B cell (primary cell): ENCODE results near the gene CTIF. TPM values are rescaled to one million over a fixed set of nuclear protein-coding genes. Genes with fewer than 3 reads are reported as not detected.

ENCODE experiments used
- ATAC-seq: fragments of 200-7000 bp; cut with Tn5 transposase; one replicate; pipeline ENCODE4 v1.10.0; 2021; ENCODE audit warnings: low read depth, mild to moderate bottlenecking, moderate number of reproducible peaks, moderate library complexity
- CTCF ChIA-PET: fragments of 350-600 bp; sonication (Branson Sonifier 250); formaldehyde crosslinking; loops from one replicate; lab custom pipeline; 2021; ENCODE audit warnings: antibody characterized with exemption, inconsistent platforms; lab: Charles Lee
- POLR2A ChIA-PET: fragments of 350-600 bp; sonication (Branson Sonifier 250); formaldehyde crosslinking; loops from one replicate; lab custom pipeline; 2021; ENCODE audit warnings: antibody characterized with exemption; lab: Charles Lee
- DNase-seq: peaks from one replicate; pipeline ENCODE4 v3.0.0; 2013
- H2AFZ ChIP-seq: 2 replicates; pipeline ENCODE4 v1.6.1; 2012; ENCODE audit warnings: mild to moderate bottlenecking, low read depth, low read length; ENCODE audit not compliant: insufficient read depth, poor library complexity, severe bottlenecking
- H3K27ac ChIP-seq, 2 donors: 1 replicate in 1 of 2; 2 replicates in 1 of 2; pipeline ENCODE4 v1.5.1; 2012 to 2013; ENCODE audit warnings: low read length in 2 of 2, mild to moderate bottlenecking in 2 of 2, moderate library complexity in 1 of 2
- H3K27me3 ChIP-seq, 4 experiments: fragments of 200-600 bp in 1 of 4; sonication (generic) in 1 of 4; replicated peaks in 1 of 4; 1 replicate in 2 of 4; 2 replicates in 2 of 4; pipeline versions ENCODE4 v1.6.1 to v1.7.0; 2013 to 2016; ENCODE audit warnings: low read length in 3 of 4, mild to moderate bottlenecking in 2 of 4, mixed read lengths in 1 of 4, moderate library complexity in 1 of 4; ENCODE audit not compliant: insufficient read depth in 4 of 4, control insufficient read depth in 3 of 4; ENCODE audit errors: control extremely low read depth in 1 of 4
- H3K36me3 ChIP-seq, 2 experiments: replicated peaks in 1 of 2; 1 replicate in 1 of 2; 2 replicates in 1 of 2; pipeline versions ENCODE4 v1.6.1 to v1.7.1; 2013; ENCODE audit warnings: low read length in 1 of 2; ENCODE audit not compliant: insufficient read depth in 2 of 2, control insufficient read depth in 1 of 2; ENCODE audit errors: control extremely low read depth in 1 of 2, extremely low read depth in 1 of 2
- H3K4me1 ChIP-seq, 2 donors: fragments of 200-600 bp in 1 of 2; sonication (generic) in 1 of 2; 1 replicate in 1 of 2; 2 replicates in 1 of 2; pipeline versions ENCODE4 v1.5.1 to v1.6.1; 2013 to 2017; ENCODE audit warnings: low read length in 2 of 2; ENCODE audit not compliant: control insufficient read depth in 2 of 2, insufficient read depth in 2 of 2
- H3K4me2 ChIP-seq: replicated peaks from 2 replicates; pipeline ENCODE3; 2012; ENCODE audit warnings: mild to moderate bottlenecking, low read depth, low read length; ENCODE audit not compliant: poor library complexity, severe bottlenecking
- H3K4me3 ChIP-seq, 5 experiments: fragments of 200-600 bp in 1 of 5; sonication (generic) in 1 of 5; 1 replicate in 3 of 5; 2 replicates in 2 of 5; pipeline versions ENCODE4 v1.5.1 to v1.7.0; 2011 to 2016; ENCODE audit warnings: low read length in 4 of 5, mild to moderate bottlenecking in 4 of 5, low read depth in 2 of 5, control low read depth in 1 of 5, moderate library complexity in 1 of 5; ENCODE audit not compliant: insufficient read depth in 1 of 5; ENCODE audit errors: control extremely low read depth in 1 of 5, extremely low read depth in 1 of 5
- H3K79me2 ChIP-seq: fragments of 200-600 bp; sonication (generic); one replicate; pipeline ENCODE4 v1.6.0; 2016; ENCODE audit warnings: low read length; ENCODE audit not compliant: control insufficient read depth, insufficient read depth
- H3K9ac ChIP-seq: fragments of 200-600 bp; sonication (generic); 2 replicates; pipeline ENCODE4 v1.6.1; 2017; ENCODE audit warnings: mild to moderate bottlenecking, low read length, moderate library complexity
- H3K9me3 ChIP-seq, 3 donors: one replicate each; pipeline versions ENCODE4 v1.6.1 to v1.7.1; 2013; ENCODE audit warnings: low read length in 2 of 3; ENCODE audit not compliant: control insufficient read depth in 2 of 3, insufficient read depth in 1 of 3; ENCODE audit errors: control extremely low read depth in 1 of 3
- H4K20me1 ChIP-seq: 2 replicates; pipeline ENCODE4 v1.6.0; 2012; ENCODE audit warnings: mild to moderate bottlenecking, low read length; ENCODE audit not compliant: insufficient read depth, control insufficient read depth, poor library complexity, severe bottlenecking
- H3K27ac Mint-ChIP-seq: one replicate; pipeline ENCODE4 v1.8.0; 2021; ENCODE audit warnings: mixed read lengths
- H3K27me3 Mint-ChIP-seq: one replicate; pipeline ENCODE4 v1.8.0; 2021; ENCODE audit warnings: mixed read lengths
- H3K4me1 Mint-ChIP-seq: one replicate; pipeline ENCODE4 v1.8.0; 2021; ENCODE audit warnings: mixed read lengths
- H3K4me3 Mint-ChIP-seq: one replicate; pipeline ENCODE4 v1.8.0; 2021; ENCODE audit warnings: mixed read lengths
- H3K9me3 Mint-ChIP-seq: one replicate; pipeline ENCODE4 v1.8.0; 2022; ENCODE audit warnings: mixed read lengths; ENCODE audit not compliant: insufficient read depth
- CTCF ChIP-seq: fragments of 200-600 bp; IDR thresholded peaks from one replicate; pipeline ENCODE4 v1.8.0; 2022; ENCODE audit warnings: antibody characterized with exemption, mild to moderate bottlenecking
- EZH2 ChIP-seq: IDR thresholded peaks from 2 replicates; pipeline ENCODE4 v1.6.1; 2012; ENCODE audit warnings: borderline replicate concordance, low read depth, mild to moderate bottlenecking, moderate library complexity, low read length; ENCODE audit not compliant: insufficient read depth, poor library complexity, severe bottlenecking
- WGBS: methylation state at CpG from one replicate; pipeline ENCODE4 v1.1.5; 2013; ENCODE audit warnings: missing lambda C conversion rate; ENCODE audit not compliant: insufficient coverage; 5-methylcytosine and 5-hydroxymethylcytosine counted together
- intact Hi-C: fragments of 100-400 bp; cut with micrococcal nuclease; formaldehyde crosslinking; loops from one replicate; pipeline ENCODE4 v1.10.0; 2022
- polyA plus RNA-seq: library from polyadenylated mRNA; depleted of rRNA; stranded (reverse); fragments of >200 nt; gene quantifications from 2 replicates; pipeline ENCODE4 v1.2.3, GENCODE V29; 2012
- total RNA-seq, 2 donors: library from RNA; stranded (reverse); fragments of 120-200 nt in 1 of 2; gene quantifications; 1 replicate in 1 of 2; 2 replicates in 1 of 2; pipeline versions ENCODE4 v1.2.3 to v1.2.4, GENCODE V29; 2013 to 2022

Gene CTIF
- total and polyA plus RNA-seq, 2 donors (not counting 1 experiment from before 2014, with no cell fraction given), result 3.6 to 16.2 TPM

- DNase-seq (no peak), ATAC-seq (no peak)
- Histone ChIP-seq H3K4me3 (no peak overlapping the region), H3K9ac (no peak overlapping the region), H3K79me2 (no peaks in the 10 kb centered on the region), H3K4me2 (no peak overlapping the region), H2AFZ (no peak overlapping the region), H3K36me3 (no peaks in the 10 kb centered on the region), H3K27me3 (peaks cover 0 to 5% (median 2%) of the 10 kb centered on the region in 4 experiments), H3K4me1 (peaks cover 3 to 6% of the 10 kb centered on the region in 2 donors), H3K27ac (no peak overlapping the region), H3K9me3 (peaks cover 0 to 1% (median 0%) of the 10 kb centered on the region in 3 donors), H4K20me1 (no peaks in the 10 kb centered on the region)
- Mint-ChIP-seq H3K27me3 (peaks cover 5% of the 10 kb centered on the region), H3K9me3 (no peaks in the 10 kb centered on the region), H3K4me3 (no peak overlapping the region), H3K27ac (no peak overlapping the region), H3K4me1 (peaks cover 4% of the 10 kb centered on the region)
- CTCF ChIA-PET, result no interaction called here
- WGBS, result 100% methylated on average over 2 of the region's 3 CpGs
- POLR2A ChIA-PET, result no interaction called here
- intact Hi-C loops, result no loop called here
- TF ChIP-seq EZH2 (no peak), CTCF (no peak)
Measured at GRCh38 chr18:48534364-48534763, 4.5 kb upstream of the CTIF start.

- Histone ChIP-seq H2AFZ (no peak overlapping the region), H3K27ac (no peak overlapping the region), H3K4me2 (no peak overlapping the region), H3K79me2 (no peaks in the 10 kb centered on the region), H3K4me1 (peaks cover 3 to 6% of the 10 kb centered on the region in 2 donors), H3K9ac (no peak overlapping the region), H3K36me3 (no peaks in the 10 kb centered on the region), H3K4me3 (no peak overlapping the region), H4K20me1 (no peaks in the 10 kb centered on the region), H3K9me3 (peaks cover 0 to 6% (median 0%) of the 10 kb centered on the region in 3 donors), H3K27me3 (peaks cover 0 to 8% (median 3%) of the 10 kb centered on the region in 4 experiments)
- H3K27ac Mint-ChIP-seq, result no peak overlapping the region
- CTCF ChIA-PET, result no interaction called here
- TF ChIP-seq EZH2 (no peak), CTCF (no peak)
- H3K4me1 Mint-ChIP-seq, result peaks cover 4% of the 10 kb centered on the region
- no peak for DNase-seq
- WGBS, result 80% methylated on average over 1 of the region's 2 CpGs
- POLR2A ChIA-PET, result no interaction called here
- H3K9me3 Mint-ChIP-seq, result no peaks in the 10 kb centered on the region
- H3K4me3 Mint-ChIP-seq, result no peak overlapping the region
- H3K27me3 Mint-ChIP-seq, result peaks cover 3% of the 10 kb centered on the region
- ATAC-seq, result no peak
- intact Hi-C loops, result no loop called here
Measured at GRCh38 chr18:48535956-48536355, 2.9 kb upstream of the CTIF start.
